Measurements from ENCODE around the gene RASSF3.

GRCh38 chr12:64683816-64684543 lies 73.7 kb downstream of the RASSF3 start:
- TF ChIP-seq CTCF (IDR thresholded peaks at IDR 0.05) = no peak
- TF ChIP-seq POLR2AphosphoS5 (IDR thresholded peaks at IDR 0.05) = no peak

Measured in gastroesophageal sphincter (tissue), 3 donors.